Measurements from ENCODE around the gene ABHD17A.
"Not testable (repeated sequence)": the region's sequence is repeated elsewhere in the genome, so short reads cannot be mapped to it uniquely, and the experiment has no call there.

ABHD17A gene

DNA sequence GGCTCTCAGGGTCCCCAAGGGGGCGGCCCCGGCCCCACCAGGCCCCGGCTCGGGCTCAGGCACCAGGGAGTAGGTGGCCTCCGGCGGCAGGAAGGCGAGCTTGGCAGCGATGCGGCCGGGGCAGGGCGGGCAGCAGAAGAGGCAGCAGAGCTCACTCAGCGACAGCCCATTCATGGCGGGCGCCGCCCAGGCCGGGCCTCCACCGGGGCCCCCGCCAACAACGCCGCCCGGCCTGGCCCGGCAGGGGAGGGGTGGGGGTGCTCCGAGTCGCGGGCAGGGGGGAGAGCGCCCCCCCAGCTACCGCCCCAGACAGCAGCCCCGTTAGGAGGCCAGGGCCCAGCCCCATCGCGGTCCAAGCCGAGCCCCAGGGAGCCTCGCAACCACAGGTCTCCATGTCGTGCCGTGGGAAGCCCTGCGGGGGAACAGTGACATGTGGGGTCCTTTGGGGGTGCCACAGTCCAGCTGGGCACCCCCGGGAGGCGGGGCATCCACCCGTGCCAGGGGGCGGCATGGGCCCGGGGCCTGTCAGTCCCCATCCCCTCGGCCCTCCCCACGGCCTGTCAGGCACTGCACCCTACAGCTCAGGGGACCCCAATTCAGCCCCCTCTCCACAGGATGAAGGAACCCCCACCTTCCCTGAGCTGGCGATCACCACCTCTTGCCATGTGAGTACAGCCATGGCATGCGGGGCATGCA is 3.8 kb downstream of the ABHD17A start:
- not testable (repeated sequence) for DNase-seq (ENCODE audit: low spot score)

DNA sequence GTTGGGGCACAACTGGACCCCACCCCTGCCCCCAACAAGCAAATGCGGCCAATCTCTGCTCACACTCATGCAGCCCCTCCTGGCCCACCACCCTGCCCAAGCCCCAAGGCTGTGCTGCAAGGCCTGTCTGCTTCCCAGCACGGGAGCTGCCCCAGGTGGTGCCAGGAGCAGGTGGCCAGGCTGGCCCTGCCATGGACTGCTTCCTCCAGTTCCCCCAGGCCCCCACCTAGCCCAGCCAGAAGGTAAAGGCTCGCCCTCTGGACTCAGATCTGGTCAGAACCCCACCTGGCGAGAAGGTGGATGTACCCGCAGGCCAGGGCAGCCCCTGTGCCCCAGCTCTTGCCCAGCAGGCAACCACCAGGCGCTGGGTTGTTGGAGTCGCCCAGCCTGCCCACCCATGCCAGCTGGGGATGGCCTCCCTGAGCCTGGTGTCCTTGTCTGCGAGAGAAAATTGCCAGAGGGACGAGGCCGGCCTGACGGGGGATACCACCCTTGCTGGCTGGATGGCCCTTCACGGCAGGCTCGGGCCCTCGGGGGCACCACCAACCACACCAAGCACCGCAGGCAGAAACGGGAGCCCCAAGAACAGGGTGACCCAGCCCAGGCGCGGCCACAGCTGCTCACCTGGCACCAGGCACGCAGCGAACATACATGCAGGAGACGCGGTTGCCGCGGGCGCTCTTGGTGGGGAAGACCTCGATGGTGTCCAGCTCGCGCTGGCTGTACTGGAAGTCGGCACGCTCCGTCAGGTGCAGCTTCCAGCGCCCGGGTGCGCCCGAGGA is 4.5 kb downstream of the ABHD17A start:
- no peak for DNase-seq (ENCODE audit: low spot score)

DNA sequence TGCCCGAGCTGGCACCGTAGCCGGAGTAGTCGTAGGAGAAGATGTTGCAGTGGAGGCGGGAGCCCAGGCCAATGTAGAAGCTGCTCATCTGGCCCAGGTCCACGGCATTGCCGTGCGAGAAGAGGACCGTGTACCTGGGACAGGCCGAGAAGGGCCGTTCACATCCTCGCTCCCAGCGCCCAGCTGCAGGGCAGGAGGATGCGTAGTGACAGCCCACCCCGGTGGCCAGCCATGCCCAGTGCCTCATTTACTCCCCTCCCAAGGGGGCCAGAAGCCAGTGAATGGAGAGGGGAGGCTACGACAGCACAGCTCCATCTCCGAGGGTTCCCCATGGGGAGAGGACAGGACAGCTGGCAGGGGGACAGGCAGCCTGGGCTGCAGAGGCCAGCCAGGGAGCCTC is 5.3 kb downstream of the ABHD17A start:
- not testable (repeated sequence) for DNase-seq (ENCODE audit: low spot score)

DNA sequence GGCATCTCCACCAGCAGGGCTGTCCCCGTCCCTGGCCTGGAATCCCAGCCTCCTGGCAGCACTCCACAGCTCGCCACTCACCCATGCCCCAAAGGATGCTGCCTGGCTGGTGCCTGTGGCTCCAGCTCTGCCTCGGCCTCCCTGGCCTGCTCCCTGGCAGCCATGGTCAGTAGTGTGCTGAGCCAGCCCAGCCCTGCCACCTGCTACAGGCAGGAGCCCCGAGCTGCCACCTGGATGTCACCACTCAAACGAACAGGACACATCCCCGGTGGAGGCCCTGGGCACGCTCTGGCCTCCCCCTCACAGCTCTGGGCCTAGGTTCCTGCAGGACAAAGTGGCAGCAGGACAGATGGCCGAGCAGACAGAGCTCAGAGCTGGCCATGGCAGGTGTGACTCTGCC is 6.7 kb downstream of the ABHD17A start:
- not testable (repeated sequence) for DNase-seq (ENCODE audit: low spot score)

DNA sequence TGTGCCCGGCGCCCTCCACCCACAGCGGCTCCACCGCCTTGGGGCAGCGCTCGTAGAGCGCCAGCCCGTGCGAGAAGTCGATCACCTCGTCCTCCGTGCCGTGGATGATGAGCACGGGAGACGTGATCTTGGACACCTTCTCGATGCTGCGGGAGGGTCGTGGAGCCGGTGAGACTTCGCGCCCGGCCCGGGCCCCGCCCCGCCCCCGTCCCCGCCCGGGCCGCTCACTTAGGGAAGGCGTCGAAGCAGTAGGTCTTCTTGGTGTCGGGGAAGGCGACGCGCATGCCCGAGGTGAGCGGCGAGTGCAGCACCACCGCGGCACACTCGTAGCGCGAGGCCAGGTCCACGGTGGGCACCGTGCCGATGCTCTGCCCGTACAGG is 8.0 kb downstream of the ABHD17A start:
- not testable (repeated sequence) for DNase-seq (ENCODE audit: low spot score)

DNA sequence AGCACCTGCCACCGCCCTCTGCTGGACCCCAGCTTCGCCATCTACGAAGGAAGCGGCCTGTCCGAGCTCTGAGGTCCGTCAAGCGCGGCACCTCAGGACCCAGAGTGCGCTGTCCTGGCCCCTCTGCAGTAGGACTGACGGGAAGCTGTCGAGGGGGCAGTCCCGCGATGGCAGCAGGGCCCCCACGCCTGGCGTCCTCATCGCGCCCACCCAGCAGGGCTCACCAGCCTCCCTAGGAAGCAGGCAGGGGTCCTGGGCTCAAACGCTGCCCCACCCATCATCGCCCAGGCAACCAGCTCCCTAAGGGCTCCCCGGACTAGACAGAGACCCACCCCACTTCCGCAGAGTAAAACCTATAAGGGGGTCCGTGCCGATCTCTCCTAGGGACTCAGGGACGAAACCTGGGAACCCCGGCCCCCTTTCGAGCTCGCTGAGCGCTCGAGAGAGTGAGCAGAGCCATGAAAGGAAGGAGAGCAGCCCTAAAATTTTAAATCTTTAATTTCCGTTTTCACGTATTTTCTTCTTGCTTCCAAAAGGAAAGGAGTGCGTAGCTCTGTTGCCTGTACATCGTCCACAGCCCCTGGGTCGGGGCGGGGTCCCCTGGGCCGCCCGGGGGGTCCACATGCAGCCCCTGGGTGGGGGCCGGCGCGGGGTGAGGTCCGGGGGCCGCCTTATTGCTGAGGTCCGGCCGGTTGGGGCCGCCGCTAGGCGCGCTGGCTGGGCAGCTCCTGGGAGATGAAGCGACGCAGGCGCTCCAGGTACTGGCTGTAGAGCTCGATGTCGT is 8.6 kb downstream of the ABHD17A start:
- not testable (repeated sequence) for DNase-seq (ENCODE audit: low spot score)

DNA sequence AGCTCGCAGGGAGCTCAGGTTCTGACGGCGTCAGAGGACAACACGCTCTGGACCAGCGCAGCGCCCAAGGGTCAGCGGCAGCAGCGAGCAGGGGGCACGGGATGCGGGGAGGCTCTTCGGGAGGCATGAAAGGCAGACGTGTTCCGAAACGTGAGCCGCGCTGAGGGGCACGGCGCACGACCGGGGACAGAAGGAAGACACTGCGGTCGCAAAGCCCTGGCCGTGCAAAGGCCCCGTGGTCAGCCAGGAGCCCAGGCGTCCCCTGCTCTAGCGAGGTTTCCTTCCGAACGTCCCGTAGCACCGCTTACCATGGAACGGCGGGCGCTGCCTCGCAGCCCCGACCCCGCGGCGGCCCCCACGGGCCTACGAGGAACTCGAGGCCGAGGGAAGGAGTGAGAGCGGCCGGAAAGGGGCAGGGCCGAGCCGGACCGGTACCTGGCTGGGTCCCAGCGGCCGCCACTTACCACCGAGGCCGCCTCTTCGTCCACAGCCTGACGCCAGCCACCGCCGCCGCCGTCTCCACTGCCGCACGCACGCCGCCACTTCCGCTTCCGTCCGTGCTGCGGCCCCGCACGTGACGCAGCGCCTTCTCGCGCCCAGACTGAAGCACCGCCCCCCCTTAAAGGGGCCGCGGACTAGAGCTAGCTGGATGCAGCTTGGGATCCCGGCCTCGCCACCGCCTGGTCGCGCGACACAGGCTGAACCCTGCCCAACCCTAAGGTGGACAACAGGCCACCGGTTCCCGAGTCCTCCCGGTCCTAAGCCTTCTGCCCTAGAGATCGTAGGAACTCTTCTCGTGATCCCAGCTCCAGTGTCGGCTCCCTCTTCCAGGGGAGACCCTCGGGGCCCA is 9.4 kb downstream of the ABHD17A start:
- peak; percentile 84 for DNase-seq (ENCODE audit: low spot score)

DNA sequence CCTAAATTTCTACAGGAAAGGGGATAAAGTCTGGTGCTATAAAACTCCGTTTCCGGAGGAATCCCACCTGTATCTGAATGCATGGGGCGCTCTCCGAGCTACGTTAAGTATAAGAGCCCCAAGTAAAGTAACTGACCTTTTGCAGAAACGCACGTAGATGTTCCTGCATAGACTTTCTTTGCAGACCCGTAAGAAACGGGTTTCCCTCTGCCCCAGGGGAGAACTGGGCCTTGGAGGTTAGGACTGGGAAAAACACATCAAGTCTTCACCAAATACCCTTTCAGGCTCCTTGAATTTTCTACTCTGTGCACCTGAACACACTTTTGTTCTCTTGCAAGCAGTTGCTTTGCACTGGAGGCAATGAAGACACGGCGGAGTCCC is 10.0 kb downstream of the ABHD17A start:
- DNase-seq (ENCODE audit: low spot score) = not testable (repeated sequence)

DNA sequence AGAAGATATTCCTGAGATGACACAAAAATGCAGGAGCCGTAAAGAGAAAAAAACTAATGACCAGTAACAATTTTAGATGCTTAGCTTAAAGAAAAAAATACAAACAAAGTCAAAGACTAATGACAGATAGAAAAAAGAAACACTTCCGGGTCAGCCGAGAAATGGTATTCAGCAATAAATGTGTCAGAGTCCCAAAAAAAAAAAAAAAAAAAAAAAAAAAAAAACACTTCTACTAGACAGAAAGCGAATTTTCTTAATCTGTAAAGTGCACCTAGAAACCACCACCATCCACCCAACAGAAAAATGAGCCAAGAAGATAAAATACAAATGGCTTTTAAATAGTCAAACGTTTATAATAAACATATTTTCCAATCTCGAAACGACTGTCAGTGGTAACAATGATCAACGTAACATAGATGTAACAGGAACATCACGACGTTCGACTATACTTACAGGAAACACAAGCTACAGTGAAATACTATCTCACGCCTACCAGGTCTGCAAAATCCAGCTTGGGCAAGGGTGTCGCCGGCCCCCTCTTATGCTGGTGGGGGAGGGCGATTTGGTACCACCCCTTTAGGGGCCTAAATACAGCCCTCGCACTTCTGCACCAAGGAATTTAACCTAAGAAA is 10.6 kb downstream of the ABHD17A start:
- DNase-seq (ENCODE audit: low spot score) = no peak

DNA sequence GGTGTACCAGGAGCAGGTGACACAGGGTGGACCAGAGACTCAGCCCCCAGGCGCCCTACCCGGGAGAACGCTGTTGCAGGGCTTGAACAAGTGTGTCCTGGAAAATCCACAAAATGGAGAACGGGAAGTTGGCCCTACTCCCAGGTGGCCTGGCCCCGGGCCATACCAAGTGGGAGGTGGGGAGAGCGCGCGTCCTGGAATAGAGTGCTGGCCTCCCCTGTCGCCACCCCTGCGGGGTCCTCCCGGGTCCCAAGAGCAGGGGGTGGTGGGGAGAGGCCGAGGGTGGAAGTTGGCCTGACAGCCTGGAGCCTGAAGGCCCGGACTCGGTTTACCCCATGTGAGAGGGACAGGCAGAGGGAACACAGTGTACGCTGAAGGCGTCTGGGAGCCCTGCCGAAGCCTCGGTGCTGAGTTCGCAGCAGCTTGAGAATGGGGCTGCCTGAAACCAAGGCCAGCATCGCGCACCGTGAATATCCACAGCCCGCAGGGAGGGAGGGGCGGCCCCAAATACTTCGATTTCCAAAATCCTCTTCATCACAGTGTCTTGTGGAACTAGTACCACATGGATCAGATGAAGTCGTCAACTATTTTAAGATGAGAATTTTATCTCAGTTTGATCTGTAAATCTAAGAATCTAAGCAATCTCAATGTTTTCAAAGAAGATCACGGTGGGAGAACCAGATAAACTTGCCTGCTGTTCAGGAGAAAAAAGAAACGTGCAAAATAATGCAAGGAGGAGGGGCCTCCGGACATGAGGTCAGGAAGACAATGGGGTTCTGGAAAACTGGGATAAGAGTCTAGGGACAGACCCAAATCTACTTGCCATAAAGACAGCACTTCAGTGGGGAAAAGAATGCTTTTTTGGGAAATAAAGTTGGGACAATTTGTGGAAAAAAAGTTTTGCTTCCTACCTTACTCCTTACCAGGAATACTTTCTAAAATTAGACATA is 11.5 kb downstream of the ABHD17A start:
- no peak for DNase-seq (ENCODE audit: low spot score)

DNA sequence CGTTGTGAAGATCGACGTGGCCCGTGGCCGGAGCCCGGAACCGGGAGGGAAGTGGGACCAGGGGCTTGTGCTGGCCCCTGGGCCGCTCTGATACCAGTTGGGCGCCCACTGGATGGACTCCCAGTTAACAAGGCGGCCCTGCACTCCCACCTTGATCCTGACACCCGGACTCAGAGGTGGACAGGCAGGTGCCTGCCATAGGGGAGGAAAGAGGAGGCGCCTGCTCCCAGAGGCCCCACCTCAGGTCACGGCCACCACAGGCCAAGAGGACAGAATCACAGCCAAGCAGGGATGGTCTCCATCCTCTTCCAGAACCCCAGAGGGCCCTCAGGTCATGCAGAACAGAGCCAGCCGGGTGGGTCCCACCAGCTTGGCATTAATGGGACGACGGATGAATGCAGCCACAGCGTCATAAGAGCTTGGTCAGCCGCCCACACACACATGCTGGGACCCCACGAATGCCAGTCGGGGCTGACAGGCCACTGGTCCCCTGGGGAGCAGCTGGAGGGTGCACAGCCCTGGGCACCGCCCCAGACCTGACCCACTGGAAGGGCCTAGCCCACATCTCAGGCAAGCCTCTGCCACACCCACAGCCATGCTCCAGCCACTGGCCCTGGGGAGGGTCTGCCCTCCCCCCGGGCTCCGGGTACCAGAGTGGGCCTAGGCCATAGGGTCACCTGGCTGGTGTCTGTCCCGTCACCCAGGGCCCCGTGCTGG is 12.3 kb downstream of the ABHD17A start:
- no peak for DNase-seq (ENCODE audit: low spot score)

DNA sequence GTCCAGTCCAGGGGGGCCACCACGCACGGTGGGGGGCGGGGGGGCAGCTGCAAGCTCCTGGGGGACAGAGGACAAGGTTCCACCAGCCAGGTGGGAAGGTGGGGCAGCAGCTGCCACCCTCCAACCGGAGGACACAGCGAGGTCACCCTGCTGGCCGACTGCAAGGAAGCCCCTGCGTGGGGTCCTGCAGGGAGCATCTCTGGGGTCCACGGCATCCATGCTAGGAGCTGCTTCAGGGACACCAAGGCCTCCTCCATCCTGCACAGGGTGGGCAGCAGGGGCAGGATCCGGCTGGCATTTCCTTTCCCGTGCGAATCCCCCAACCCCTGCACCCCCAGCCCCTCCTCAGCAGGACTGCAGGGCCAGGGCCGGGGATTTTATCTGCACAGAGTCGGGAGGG is 13.7 kb downstream of the ABHD17A start:
- DNase-seq (ENCODE audit: low spot score) = no peak

DNA sequence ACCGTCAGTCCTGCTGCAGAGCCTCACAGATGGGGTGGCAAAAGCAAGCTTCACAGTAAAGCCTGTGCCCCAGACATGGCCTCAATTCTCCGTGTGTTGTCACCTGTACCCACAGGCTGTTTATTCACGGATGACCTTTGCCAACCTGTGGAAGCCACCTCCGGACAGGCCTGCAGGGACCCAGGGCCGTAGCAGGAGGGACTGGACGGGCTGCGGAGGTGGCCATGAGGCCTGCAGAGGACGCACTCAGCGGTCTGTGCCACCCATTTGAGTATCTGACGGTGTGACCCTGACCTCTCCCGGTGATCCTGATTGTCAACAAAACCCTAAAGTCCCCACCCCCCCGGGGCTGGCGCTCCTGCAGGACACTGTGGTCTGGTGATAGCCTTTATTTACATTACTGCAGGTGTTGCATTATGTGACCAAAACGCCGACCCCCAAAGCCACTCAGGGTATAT is 14.1 kb downstream of the ABHD17A start:
- DNase-seq (ENCODE audit: low spot score) = no peak

DNA sequence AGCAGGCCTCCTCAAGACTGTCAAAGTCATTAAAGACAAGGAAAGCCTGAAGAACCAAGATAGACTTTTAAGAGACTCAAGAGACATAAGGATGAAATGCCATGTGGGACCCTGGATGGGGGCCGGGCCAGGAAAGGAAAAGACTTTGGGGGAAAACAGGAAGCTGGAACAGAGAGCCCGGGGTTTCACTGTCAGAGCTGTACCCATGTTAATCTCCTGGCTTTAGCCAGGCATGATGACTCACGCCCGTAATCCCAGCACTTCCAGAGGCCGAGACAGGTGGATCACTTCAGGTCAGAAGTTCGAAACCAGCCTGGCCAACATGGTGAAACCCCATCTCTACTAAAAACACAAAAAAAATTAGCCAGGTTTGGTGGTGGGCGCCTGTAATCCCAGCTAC is 16.3 kb downstream of the ABHD17A start:
- no peak for DNase-seq (ENCODE audit: low spot score)

DNA sequence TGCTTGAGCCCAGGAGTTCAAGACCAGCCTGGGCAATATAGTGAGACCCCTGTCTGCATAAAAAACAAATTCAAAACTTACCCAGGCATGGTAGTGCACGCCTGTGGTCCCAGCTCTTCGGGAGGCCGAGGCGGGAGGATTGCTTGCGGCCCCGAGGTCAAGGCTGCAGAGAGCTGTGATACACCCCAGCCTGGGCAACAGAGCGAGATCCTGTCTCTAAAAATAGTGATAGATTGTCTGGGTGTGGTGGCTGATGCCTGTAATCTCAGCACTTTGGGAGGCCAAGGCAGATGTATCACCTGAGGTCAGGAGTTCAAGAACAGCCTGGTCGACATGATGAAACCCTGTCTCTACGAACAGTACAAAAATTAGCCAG is 18.0 kb downstream of the ABHD17A start:
- no peak for DNase-seq (ENCODE audit: low spot score)

DNA sequence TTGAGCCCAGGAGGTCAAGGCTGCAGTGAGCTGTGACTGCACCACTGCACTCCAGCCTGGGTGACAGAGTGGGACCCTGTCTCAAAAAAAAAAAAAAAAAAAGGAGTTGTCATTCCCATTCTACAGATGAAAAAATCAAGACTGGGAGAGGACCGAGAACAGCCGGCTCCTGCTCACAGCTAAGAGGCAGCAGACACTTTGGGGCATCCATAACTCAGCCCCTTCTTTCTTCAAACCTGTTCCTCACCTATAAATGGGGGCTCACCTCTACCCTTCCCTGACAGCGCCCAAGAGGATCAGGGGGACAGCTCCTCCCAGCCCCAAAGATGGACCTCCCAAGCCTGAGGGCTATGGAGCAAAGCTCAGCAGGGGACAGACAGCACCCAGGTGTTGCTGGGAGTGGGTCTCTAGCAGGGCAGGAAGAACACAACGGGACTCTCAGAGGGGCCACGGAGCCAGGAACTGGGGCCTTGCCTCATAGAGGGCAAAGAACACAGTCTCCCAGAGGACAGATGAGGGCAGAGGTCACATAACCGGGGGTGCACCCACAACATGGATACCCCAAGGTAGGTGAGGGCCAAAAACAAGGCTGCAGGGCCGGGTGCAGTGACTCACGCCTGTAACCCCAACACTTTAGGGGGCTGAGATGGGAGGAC is 18.5 kb downstream of the ABHD17A start:
- DNase-seq (ENCODE audit: low spot score) = no peak

DNA sequence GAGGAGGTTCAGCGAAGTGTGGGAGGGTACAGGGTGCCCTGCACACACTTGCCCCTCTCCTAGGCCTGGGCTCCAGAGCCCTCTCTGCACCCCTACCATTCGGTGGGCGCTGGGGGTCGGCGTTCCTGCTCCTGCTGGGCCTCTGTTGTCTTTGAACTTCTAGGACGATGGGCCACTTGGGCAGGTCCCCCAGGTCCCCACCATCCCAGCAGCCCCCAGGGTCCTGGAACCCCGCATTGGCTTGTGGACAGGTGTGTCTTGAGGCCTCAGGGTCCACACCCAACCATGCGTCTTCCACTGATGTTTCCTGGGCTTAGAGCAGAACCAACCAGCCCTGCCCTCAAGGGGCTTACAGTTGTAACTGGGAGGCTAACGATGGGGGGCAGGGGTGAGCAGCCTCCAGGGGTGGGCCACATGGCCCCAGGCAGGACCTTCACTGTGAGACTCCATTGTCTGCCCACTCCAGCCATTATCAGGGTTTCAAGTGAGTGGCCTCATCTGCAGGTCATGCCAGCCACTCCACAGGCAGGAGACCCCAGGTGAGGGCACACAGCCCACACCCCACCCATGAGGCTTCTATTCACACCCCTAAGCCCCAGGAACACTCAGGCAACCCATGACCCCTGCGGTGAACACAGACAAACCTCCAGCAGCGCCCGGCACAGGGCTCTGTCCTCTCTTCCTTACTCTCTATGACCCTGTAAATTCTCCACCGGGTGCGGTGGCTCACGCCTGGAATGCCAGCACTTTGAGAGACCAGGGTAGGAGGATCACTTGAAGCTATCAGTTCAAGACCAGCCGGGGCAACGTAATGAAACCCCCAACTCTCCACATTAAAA is 19.9 kb downstream of the ABHD17A start:
- no peak for DNase-seq (ENCODE audit: low spot score)
